ENCODE measurements around the gene ABCF3. TPM values are rescaled to one million over a fixed set of nuclear protein-coding genes. Genes with fewer than 3 reads are reported as not detected.

Gene ABCF3, protein sequence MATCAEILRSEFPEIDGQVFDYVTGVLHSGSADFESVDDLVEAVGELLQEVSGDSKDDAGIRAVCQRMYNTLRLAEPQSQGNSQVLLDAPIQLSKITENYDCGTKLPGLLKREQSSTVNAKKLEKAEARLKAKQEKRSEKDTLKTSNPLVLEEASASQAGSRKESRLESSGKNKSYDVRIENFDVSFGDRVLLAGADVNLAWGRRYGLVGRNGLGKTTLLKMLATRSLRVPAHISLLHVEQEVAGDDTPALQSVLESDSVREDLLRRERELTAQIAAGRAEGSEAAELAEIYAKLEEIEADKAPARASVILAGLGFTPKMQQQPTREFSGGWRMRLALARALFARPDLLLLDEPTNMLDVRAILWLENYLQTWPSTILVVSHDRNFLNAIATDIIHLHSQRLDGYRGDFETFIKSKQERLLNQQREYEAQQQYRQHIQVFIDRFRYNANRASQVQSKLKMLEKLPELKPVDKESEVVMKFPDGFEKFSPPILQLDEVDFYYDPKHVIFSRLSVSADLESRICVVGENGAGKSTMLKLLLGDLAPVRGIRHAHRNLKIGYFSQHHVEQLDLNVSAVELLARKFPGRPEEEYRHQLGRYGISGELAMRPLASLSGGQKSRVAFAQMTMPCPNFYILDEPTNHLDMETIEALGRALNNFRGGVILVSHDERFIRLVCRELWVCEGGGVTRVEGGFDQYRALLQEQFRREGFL
- total RNA-seq (2016; rRNA removed; fragmentation: Illumina TruSeq; extraction: Trizol) (32.7 and 38.8 TPM in 2 replicates), polyA plus RNA-seq (2011; rRNA removed) (46.5 and 48.2 TPM in 2 replicates), polyA minus RNA-seq (2011; rRNA and poly(A)+ RNA removed; ENCODE audit: low replicate concordance) (79.8 and 202 TPM in 2 replicates), Bru-seq, nascent RNA (percentile 76 among the genes with signal in this experiment), BruChase-seq, experiment 1, labeled RNA remaining after a 6-hour chase (percentile 92 among the genes with signal in this experiment), BruChase-seq, experiment 2, labeled RNA remaining after a 2-hour chase (percentile 90 among the genes with signal in this experiment)
- 7.0 and 8.6 TPM in 2 replicates for total RNA-seq (2016; cell fraction: cytosol; rRNA removed; fragmentation: Illumina TruSeq; extraction: Trizol; ENCODE audit: low read depth)
- 30.5 and 38.2 TPM in 2 replicates for total RNA-seq (2016; cell fraction: insoluble cytoplasmic fraction; rRNA removed; fragmentation: Illumina TruSeq; extraction: Trizol)
- 9.7 and 13.0 TPM in 2 replicates for total RNA-seq (2016; cell fraction: membrane; rRNA removed; fragmentation: Illumina TruSeq; extraction: Trizol)
- 31.0 and 40.0 TPM in 2 replicates for total RNA-seq (2016; cell fraction: nucleus; rRNA removed; fragmentation: Illumina TruSeq; extraction: Trizol)
- 30.2 and 39.9 TPM in 2 replicates for polyA plus RNA-seq (2011; cell fraction: cytosol; rRNA removed)
- 164 and 188 TPM in 2 replicates for polyA plus RNA-seq (2011; cell fraction: nucleus; rRNA removed)
- 28.3 and 31.4 TPM in 2 replicates for polyA plus RNA-seq (2012)
- 4.3 TPM in 2 replicates for polyA plus RNA-seq (2016; cell fraction: cytosol; fragmentation: Illumina TruSeq; extraction: Trizol; ENCODE audit: low read depth)
- 30.4 and 34.2 TPM in 2 replicates for polyA plus RNA-seq (2016; cell fraction: insoluble cytoplasmic fraction; fragmentation: Illumina TruSeq; extraction: Trizol; ENCODE audit: low read depth)
- polyA plus RNA-seq (2016; cell fraction: membrane; fragmentation: Illumina TruSeq; extraction: Trizol; ENCODE audit: low read depth): 5.7 and 8.3 TPM in 2 replicates
- 92.9 and 103 TPM in 2 replicates for polyA plus RNA-seq (2016; cell fraction: nucleus; fragmentation: Illumina TruSeq; extraction: Trizol; ENCODE audit: insufficient read depth, low read depth)
- polyA minus RNA-seq (2011; cell fraction: cytosol; rRNA and poly(A)+ RNA removed): 25.1 and 28.6 TPM in 2 replicates
- polyA minus RNA-seq (2011; cell fraction: nucleus; rRNA and poly(A)+ RNA removed): 71.1 and 80.3 TPM in 2 replicates
- long read RNA-seq, experiment 1, transcript ABCF3-203 (21 exons, 2,624 nt): major isoform, 20 of 40 reads
- long read RNA-seq, experiment 1, partial matches to known transcripts: 3 of 40 reads
- long read RNA-seq, experiment 1, other reads (novel, unspliced or antisense): 17 of 40 reads
- long read RNA-seq, experiment 2, transcript ABCF3-203 (21 exons, 2,624 nt): major isoform, 6 of 51 reads
- long read RNA-seq, experiment 2, partial matches to known transcripts: 15 of 51 reads
- long read RNA-seq, experiment 2, other reads (novel, unspliced or antisense): 28 of 51 reads

DNA sequence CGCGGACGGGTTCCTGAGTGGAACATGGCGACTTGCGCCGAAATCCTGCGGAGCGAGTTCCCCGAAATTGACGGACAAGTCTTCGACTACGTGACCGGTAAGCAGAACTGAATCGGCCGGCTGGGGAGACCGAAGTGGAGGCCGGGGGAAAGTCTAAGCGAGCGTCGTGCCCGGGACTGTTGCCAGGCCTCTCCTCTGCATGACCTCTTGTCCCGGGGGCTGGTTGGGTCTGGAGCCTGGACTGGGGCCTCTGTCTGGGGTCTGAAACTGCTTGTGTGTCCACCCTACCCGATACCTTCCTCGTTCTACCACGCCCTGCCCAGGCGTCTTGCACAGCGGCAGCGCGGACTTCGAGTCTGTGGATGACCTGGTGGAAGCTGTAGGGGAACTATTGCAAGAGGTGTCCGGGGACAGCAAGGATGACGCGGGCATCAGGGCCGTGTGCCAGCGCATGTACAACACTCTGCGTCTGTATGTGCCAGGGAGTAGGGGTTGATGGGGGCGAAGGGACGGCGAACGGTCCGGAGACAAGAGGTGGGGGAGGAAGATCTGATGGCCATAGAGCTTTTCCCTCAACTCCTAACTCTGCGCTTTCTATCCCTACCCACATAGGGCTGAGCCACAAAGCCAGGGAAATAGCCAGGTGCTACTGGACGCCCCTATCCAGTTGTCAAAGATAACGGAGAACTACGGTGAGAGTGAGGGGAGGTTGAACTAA, at the start of gene ABCF3:
ABCF3 (plus strand) TSS at position 16 of the 718 bp plus-strand sequence; CDS start at position 25, 9 bp downstream.
- in situ Hi-C loops (cut with HindIII; ENCODE audit: extremely low pct_ligation_motif_present, low pct_unique_long_range_greater_than_20kb) (no loop called here), intact Hi-C loops (cut with micrococcal nuclease; ENCODE audit: unreplicated experiment) (loop anchor here (5.0 kb wide), 1 partner anchor 39 kb away; no protein-coding TSS in a partner anchor)
- H4K20me1 ChIP-seq (ENCODE audit: insufficient read depth, low read length): peaks cover 4% of the 10 kb centered on the region; the same call in 1 of the 2 replicates
- no peaks in the 10 kb centered on the region; a peak in 1 of 5 replicates for H3K27me3 ChIP-seq (ENCODE audit: control insufficient read depth in 1 of 2, insufficient read depth in 2 of 2, low read length in 2 of 2)
- H3K27ac ChIP-seq (ENCODE audit: extremely low read length, insufficient read depth, low read length): peak within 1 kb of the TSS; percentile 85
- H3K79me2 ChIP-seq (ENCODE audit: insufficient read depth, low read length): peaks cover 32% of the 10 kb centered on the region
- no peak for DNase-seq (ENCODE audit: low spot score)
- CTCF ChIA-PET (ENCODE audit: low intra/inter-chr PET ratio, low total read pairs): no interaction called here
- H2AFZ ChIP-seq (ENCODE audit: low read length): no peak within 1 kb of the TSS
- peak within 1 kb of the TSS; percentile 88 for H3K9ac ChIP-seq (ENCODE audit: insufficient read depth, low read depth, low read length)
- no peak for FAIRE-seq
- H3K9me3 ChIP-seq (ENCODE audit: low read length): no peaks in the 10 kb centered on the region
- H3K4me1 ChIP-seq (ENCODE audit: insufficient read depth, low read length): peaks cover 25% of the 10 kb centered on the region
- BruUV-seq (replicated peaks): no TSS peak
- H3K36me3 ChIP-seq (replicated peaks in 1 of 2; ENCODE audit: control insufficient read depth in 1 of 2, insufficient read depth in 2 of 2, low read length in 2 of 2): peaks cover 35 to 64% of the 10 kb centered on the region in 2 experiments
- 4% methylated on average over 28 of the region's 45 CpGs for WGBS (ENCODE audit: low lambda C conversion rate)
- peak; percentile 55 for ATAC-seq
- H3K4me2 ChIP-seq (ENCODE audit: low read depth, low read length): peak within 1 kb of the TSS; percentile 90
- POLR2A ChIA-PET: interaction anchor here (0.6 to 1.6 kb wide), 16 partner anchors 9 to 301 kb away, joined by 3 to 23 read pairs (median 4); partner anchors contain the start of genes AP2M1, DVL3, EEF1AKMT4 and EIF2B5
- H3K4me3 ChIP-seq (replicated peaks in 1 of 3; ENCODE audit: insufficient read depth in 1 of 3, low read depth in 2 of 3, low read length in 3 of 3): peak within 1 kb of the TSS; percentile 80 to 95 (median 93)
- TF ChIP-seq KLF13 (CRISPR knock-in tag; IDR thresholded peaks at IDR 0.05) (no peak), HCFC1 (IDR thresholded peaks at IDR 0.05; ENCODE audit: low read depth, low read length) (no peak), HES4 (CRISPR knock-in tag; IDR thresholded peaks at IDR 0.05; ENCODE audit: borderline replicate concordance) (no peak), MAFK (conservative IDR thresholded peaks at IDR 0.05 in 1 of 2, IDR thresholded peaks at IDR 0.05 in 1 of 2; ENCODE audit: low read length in 2 of 2) (no peak), TCF7 (IDR thresholded peaks at IDR 0.05; ENCODE audit: low read depth) (no peak), CCDC6 (CRISPR knock-in tag; IDR thresholded peaks at IDR 0.05) (peak; percentile 19; the same call in 1 of the 2 replicates), GLI4 (CRISPR knock-in tag; IDR thresholded peaks at IDR 0.05; ENCODE audit: borderline replicate concordance) (no peak), ZNF879 (CRISPR knock-in tag; IDR thresholded peaks at IDR 0.05) (0 out of 2 replicates have a peak, but pooled peaks have one; percentile 43), ZSCAN12 (CRISPR knock-in tag; IDR thresholded peaks at IDR 0.05) (no peak), ZNF251 (CRISPR knock-in tag; IDR thresholded peaks at IDR 0.05) (no peak), ZNF451 (CRISPR knock-in tag; IDR thresholded peaks at IDR 0.05) (0 out of 2 replicates have a peak, but pooled peaks have one; percentile 25), ERF (CRISPR knock-in tag; IDR thresholded peaks at IDR 0.05) (peak; percentile 35; the same call in 1 of the 2 replicates), FOXM1 (CRISPR knock-in tag; IDR thresholded peaks at IDR 0.05) (0 out of 2 replicates have a peak, but pooled peaks have one; percentile 22)
- TF ChIP-seq, protein P1, sequence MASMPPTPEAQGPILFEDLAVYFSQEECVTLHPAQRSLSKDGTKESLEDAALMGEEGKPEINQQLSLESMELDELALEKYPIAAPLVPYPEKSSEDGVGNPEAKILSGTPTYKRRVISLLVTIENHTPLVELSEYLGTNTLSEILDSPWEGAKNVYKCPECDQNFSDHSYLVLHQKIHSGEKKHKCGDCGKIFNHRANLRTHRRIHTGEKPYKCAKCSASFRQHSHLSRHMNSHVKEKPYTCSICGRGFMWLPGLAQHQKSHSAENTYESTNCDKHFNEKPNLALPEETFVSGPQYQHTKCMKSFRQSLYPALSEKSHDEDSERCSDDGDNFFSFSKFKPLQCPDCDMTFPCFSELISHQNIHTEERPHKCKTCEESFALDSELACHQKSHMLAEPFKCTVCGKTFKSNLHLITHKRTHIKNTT (CRISPR knock-in tag; IDR thresholded peaks at IDR 0.05): no peak

All from HepG2 (cell line).